Measurements from ENCODE around the gene QRFP. TPM values are rescaled to one million over a fixed set of nuclear protein-coding genes. Genes with fewer than 3 reads are reported as not detected.

Gene QRFP, protein sequence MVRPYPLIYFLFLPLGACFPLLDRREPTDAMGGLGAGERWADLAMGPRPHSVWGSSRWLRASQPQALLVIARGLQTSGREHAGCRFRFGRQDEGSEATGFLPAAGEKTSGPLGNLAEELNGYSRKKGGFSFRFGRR
- under 1 TPM in 1 of 2 donors, not detected in 1; 0.16 TPM for total RNA-seq
- under 1 TPM; 0.31 to 0.70 (median 0.49) TPM for polyA plus RNA-seq (ENCODE audit: insufficient read length in 6 of 6)
- long read RNA-seq, donor 1: 0 reads
- long read RNA-seq, donor 2, partial matches to known transcripts: 0 of 1 reads
- long read RNA-seq, donor 2, other reads (novel, unspliced or antisense): 0 of 1 reads
- long read RNA-seq, donor 3: 0 reads
- long read RNA-seq, donor 4: 0 reads
- long read RNA-seq, donor 5: 0 reads
- long read RNA-seq, donor 6, partial matches to known transcripts: 0 of 1 reads
- long read RNA-seq, donor 6, other reads (novel, unspliced or antisense): 0 of 1 reads
- long read RNA-seq, donor 7: 0 reads
- long read RNA-seq, donor 8: 0 reads
- long read RNA-seq, donor 9: 0 reads
- long read RNA-seq, donor 10: 0 reads
- long read RNA-seq, donor 11, partial matches to known transcripts: 0 of 1 reads
- long read RNA-seq, donor 11, other reads (novel, unspliced or antisense): 0 of 1 reads
- long read RNA-seq, donor 12: 0 reads

DNA sequence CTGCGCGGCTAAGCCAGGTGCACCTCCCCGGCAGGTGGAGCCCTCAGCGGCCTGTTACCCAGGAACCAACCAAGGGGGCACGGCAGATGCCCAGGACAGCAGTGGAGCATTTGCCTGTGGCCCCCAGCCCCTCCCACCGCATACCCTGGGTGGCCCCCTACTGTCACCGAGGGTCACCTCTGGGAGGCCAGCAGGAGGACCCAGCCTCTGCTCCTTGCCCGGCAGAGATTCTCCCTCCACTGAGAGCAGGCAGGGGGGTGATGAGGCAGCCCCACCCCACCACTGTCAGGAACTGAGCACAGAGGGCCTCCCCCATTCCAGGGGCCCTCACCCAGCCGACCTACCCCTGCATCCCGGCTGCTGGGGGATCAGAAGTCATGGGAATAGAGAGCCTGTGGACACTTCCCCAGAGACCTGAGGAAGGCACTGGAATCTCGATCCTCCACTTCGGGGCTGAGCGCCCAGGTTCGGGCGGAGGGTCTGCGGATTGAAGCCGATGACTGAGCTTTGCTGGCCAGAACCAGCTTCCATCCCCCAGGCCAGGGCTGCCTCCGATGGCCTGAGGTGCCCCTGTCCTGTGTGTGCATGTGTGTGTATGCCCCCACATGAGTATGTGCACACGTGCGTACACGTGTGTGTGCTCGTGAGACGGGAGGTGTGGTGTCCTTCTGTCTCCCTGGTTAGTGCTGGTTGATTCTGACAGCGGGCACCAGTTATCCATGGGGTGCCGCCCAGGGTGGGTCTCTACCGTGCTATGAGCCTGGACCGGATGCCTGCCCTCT lies at the start of gene QRFP:
Gene QRFP (minus strand): TSS at position 580 of the 782 bp plus-strand sequence. CDS start 2,974 bp downstream, outside the sequence.
- no peak within 1 kb of the TSS for H3K27ac ChIP-seq
- H3K27me3 ChIP-seq: peaks cover 0 to 53% of the 10 kb centered on the region in 2 donors
- H3K9me3 ChIP-seq: no peaks in the 10 kb centered on the region
- H3K36me3 ChIP-seq: peaks cover 0 to 13% of the 10 kb centered on the region in 2 donors
- no peak for ATAC-seq
- H3K4me1 ChIP-seq: peaks cover 0 to 6% of the 10 kb centered on the region in 2 donors
- TF ChIP-seq, protein P1, sequence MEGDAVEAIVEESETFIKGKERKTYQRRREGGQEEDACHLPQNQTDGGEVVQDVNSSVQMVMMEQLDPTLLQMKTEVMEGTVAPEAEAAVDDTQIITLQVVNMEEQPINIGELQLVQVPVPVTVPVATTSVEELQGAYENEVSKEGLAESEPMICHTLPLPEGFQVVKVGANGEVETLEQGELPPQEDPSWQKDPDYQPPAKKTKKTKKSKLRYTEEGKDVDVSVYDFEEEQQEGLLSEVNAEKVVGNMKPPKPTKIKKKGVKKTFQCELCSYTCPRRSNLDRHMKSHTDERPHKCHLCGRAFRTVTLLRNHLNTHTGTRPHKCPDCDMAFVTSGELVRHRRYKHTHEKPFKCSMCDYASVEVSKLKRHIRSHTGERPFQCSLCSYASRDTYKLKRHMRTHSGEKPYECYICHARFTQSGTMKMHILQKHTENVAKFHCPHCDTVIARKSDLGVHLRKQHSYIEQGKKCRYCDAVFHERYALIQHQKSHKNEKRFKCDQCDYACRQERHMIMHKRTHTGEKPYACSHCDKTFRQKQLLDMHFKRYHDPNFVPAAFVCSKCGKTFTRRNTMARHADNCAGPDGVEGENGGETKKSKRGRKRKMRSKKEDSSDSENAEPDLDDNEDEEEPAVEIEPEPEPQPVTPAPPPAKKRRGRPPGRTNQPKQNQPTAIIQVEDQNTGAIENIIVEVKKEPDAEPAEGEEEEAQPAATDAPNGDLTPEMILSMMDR (IDR thresholded peaks at IDR 0.05): no peak
- intact Hi-C loops (cut with DNase I): no loop called here
- H3K4me3 ChIP-seq: no peak within 1 kb of the TSS
- peak in 1 of 4 donors; percentile 70 for DNase-seq

DNA sequence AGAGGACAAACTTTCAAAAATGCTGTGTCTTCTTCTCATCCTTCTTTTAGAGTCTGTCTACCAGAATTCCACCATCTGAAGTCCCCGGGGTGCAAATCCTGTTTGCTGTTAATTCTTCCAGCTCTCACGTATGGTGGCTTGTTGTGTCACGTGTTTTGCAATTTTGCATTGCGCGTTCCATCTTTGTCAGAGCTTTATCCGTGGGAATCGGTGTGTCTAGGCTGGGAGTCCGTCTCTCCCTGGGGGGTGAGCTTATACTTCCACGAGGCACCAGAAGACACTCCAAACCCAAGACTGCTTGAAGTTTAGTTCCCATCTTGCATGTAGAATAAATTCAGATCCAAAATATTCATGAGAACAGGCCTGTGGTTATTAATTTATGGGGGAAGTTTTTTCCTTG lies 48.6 kb upstream of the QRFP start:
- Histone ChIP-seq H3K9me3 (no peaks in the 10 kb centered on the region), H3K4me1 (peaks cover 0 to 9% of the 10 kb centered on the region in 2 donors), H3K27me3 (peaks cover 8 to 72% of the 10 kb centered on the region in 2 donors), H3K4me3 (no peak overlapping the region), H3K36me3 (no peaks in the 10 kb centered on the region), H3K27ac (no peak overlapping the region)
- intact Hi-C loops (cut with DNase I): loop anchor here in 1 of 2 donors (10.0 kb wide), 2 partner anchors 80 to 240 kb away; no protein-coding TSS in a partner anchor
- TF ChIP-seq, protein P1 (IDR thresholded peaks at IDR 0.05): no peak
- no peak for ATAC-seq
- DNase-seq: no peak

DNA sequence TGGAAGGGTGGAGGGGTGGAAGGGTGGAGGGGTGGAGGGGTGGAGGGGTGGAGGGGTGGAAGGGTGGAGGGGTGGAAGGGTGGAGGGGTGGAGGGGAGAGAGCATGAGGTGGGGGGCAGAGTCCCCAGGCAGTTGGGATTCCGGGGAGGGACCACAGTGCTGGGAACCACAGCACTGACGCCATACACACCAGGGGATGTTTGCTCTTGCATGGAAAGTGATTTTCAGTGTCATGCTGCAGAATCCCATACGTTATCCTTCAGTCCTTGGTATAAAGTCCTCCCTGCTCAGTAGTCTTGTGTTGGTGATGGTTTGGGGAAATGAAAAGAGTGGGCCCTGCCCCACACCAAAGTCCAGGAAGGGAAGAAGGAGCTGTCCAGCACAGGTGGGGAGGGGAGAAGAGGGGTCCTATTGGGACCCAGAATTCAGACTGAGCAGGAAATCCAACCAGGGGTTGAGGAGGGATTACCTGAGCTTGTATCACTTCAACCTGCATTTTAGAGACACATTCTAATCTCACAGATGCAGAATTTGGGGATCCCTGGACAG lies 48.0 kb upstream of the QRFP start:
- ATAC-seq (no peak), DNase-seq (no peak)
- TF ChIP-seq, protein P1 (IDR thresholded peaks at IDR 0.05): no peak
- H3K4me3 ChIP-seq: no peak overlapping the region
- H3K4me1 ChIP-seq: peaks cover 0 to 15% of the 10 kb centered on the region in 2 donors
- intact Hi-C loops (cut with DNase I): loop anchor here in 1 of 2 donors (10.0 kb wide), 2 partner anchors 80 to 240 kb away; no protein-coding TSS in a partner anchor
- no peak overlapping the region for H3K27ac ChIP-seq
- no peaks in the 10 kb centered on the region for H3K9me3 ChIP-seq
- H3K27me3 ChIP-seq: peaks cover 14 to 75% of the 10 kb centered on the region in 2 donors
- no peaks in the 10 kb centered on the region for H3K36me3 ChIP-seq

DNA sequence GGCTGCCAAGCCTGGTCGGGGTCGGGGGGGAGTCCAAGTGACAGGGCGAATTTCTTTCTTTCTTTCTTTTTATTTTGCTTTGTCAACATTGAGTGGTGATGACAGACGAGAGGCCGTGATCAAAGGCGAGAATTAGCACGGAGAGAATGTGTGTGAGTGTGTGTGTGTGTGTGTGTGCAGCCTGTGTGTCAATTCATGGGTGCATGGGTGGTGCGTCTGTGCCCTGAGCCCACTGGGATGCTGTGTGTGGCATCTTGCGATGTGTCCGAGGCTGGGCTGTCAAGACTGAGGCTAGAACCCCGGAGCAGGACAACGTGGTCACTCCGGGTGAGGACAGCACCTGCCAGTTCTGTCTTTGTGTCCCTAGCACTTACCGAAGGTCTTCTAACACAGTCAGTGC lies 47.2 kb upstream of the QRFP start:
- Histone ChIP-seq H3K9me3 (no peaks in the 10 kb centered on the region), H3K36me3 (no peaks in the 10 kb centered on the region), H3K27me3 (peaks cover 22 to 75% of the 10 kb centered on the region in 2 donors), H3K4me1 (peaks cover 0 to 23% of the 10 kb centered on the region in 2 donors), H3K4me3 (no peak overlapping the region), H3K27ac (no peak overlapping the region)
- ATAC-seq (no peak), DNase-seq (peak in 1 of 4 donors; percentile 21)
- TF ChIP-seq, protein P1 (IDR thresholded peaks at IDR 0.05): no peak
- intact Hi-C loops (cut with DNase I): loop anchor here in 1 of 2 donors (10.0 kb wide), 2 partner anchors 79 to 239 kb away; no protein-coding TSS in a partner anchor
